KOPT-K1 (cell line): Measurements from ENCODE around the gene ZFP62.
A peak's percentile ranks its signal among the peaks of the same experiment; 100 is the strongest.
"Not testable (repeated sequence)": the region's sequence is repeated elsewhere in the genome, so short reads cannot be mapped to it uniquely, and the experiment has no call there.

Experiments
- H3K27ac ChIP-seq: fragments of 200-600 bp; sonication (generic); 2 replicates; pipeline ENCODE4 v1.5.1; 2016; ENCODE audit warnings: antibody characterized with exemption, mild to moderate bottlenecking, low read depth, low read length; ENCODE audit not compliant: poor library complexity, severe bottlenecking
- H3K36me3 ChIP-seq: fragments of 200-600 bp; sonication (generic); 2 replicates; pipeline ENCODE4 v1.5.1; 2017; ENCODE audit warnings: antibody characterized with exemption, mild to moderate bottlenecking, low read length, moderate library complexity; ENCODE audit not compliant: insufficient read depth
- H3K9me3 ChIP-seq: fragments of 200-600 bp; sonication (generic); 2 replicates; pipeline ENCODE4 v1.5.1; 2017; ENCODE audit warnings: antibody characterized with exemption, low read length, mild to moderate bottlenecking; ENCODE audit not compliant: insufficient read depth, poor library complexity, severe bottlenecking

The ZFP62 gene

DNA sequence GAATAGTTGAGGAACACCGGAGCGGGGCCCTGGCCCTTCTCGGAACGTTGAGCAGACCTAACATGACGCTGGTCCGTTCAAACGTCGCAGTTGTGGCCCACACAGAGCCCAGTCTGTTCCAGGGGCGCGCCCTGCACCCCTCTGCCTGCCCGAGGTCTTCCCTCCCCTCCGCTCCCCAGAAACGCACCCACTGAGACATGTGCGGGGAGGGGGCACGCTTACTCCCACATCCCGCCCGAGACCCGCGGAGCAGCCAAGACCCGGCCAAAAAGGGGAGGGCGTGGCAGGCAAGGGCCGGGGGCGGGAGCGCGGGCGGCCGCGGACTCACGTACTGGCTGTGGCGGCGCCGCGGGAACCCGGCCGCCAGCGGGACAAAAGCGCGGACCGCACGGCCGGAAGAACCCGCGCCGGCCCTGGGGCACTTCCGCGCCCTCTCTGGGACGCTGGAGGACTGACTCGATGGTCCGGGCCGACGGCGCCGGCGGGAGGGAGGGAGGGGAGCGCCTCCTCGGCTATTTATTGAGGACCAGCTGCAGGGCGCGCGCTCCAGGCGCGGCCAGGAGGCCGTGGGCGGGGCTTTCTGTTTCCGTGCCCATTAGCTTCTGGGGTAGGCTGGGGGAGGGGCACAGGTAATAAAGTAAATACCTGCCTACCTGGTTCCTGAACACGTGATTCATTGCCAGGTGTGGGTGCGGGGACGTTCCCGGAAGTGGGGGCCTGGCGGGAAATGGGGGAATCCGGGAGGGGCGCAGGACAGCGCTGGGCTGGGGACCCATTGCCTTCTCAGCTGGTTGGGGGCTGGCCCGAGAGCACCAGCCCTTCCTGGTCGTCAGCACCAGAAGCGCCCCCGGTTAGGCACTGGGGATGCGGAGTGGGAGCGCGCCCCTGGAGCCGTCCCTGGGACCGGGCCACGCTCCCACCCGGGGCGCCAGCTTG is at the start of gene ZFP62:
Gene ZFP62 (minus strand): TSS at position 390 of the 936 bp plus-strand sequence. CDS start 57 bp downstream, at position 333.
- peaks cover 25% of the 10 kb centered on the region for H3K36me3 ChIP-seq
- H3K9me3 ChIP-seq, result no peaks in the 10 kb centered on the region
- H3K27ac ChIP-seq, result peak within 1 kb of the TSS; percentile 87

DNA sequence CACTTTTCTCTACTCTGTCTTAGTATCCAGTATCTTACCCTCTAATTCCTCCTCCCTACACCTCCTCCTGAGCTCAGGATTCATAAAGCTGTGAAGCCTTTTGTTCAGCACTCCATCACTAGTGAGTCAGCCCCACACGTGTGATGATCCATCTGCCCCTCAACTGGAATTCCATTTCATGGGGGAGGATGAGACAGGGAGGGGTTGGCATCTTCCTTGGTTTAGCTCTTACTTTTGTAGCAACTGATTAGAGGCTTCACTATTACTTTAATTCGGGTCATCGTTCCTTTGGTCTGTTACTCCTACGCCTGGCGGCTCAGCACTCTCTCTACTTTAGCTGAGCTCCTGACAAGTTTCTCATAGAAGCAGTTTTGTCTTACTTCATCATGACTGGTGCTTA is 49.7 kb upstream of the ZFP62 start:
- Histone ChIP-seq H3K9me3 (peaks cover 14% of the 10 kb centered on the region), H3K27ac (no peak overlapping the region), H3K36me3 (no peaks in the 10 kb centered on the region)

DNA sequence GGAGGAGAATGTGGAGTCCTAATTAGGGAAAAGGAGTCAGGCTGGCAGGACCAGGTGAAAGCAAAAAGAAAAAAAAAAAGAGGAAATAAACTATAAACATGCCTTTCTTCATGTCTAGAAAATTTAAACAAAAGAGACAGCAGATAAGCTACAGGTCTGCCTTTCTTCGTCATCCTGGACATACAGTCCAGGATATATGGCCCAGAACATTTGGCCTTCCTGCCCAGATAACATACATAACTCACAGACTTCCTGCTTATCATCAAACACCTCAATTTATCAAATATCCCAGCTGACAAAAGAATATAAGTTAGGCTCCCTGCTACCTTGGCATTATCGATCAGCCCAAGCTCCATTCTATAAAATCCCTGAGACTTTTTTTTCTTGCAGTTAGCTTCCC is 49.1 kb upstream of the ZFP62 start:
- peaks cover 14% of the 10 kb centered on the region for H3K9me3 ChIP-seq
- H3K36me3 ChIP-seq, result no peaks in the 10 kb centered on the region
- H3K27ac ChIP-seq, result no peak overlapping the region

DNA sequence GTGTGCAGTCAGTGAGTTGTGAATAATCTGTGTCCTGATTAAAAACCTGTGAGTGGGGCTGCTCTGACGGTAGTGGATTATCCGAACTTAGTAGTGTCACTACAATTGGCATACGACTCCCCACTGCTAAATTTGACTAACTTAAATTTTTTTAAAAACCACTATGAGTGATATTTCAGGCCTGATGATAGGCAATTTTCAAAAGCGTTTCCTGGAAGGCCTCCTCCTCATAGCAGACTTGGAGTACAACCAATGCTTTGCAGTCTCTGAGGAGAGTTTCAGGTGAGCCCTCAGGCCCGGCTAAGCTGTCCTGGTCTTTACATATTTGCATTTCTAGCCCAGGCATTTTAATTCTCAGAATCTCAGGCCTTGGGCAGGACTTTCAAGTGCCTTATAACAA is 48.7 kb upstream of the ZFP62 start:
- no peak overlapping the region for H3K27ac ChIP-seq
- H3K36me3 ChIP-seq, result no peaks in the 10 kb centered on the region
- H3K9me3 ChIP-seq, result peaks cover 14% of the 10 kb centered on the region

DNA sequence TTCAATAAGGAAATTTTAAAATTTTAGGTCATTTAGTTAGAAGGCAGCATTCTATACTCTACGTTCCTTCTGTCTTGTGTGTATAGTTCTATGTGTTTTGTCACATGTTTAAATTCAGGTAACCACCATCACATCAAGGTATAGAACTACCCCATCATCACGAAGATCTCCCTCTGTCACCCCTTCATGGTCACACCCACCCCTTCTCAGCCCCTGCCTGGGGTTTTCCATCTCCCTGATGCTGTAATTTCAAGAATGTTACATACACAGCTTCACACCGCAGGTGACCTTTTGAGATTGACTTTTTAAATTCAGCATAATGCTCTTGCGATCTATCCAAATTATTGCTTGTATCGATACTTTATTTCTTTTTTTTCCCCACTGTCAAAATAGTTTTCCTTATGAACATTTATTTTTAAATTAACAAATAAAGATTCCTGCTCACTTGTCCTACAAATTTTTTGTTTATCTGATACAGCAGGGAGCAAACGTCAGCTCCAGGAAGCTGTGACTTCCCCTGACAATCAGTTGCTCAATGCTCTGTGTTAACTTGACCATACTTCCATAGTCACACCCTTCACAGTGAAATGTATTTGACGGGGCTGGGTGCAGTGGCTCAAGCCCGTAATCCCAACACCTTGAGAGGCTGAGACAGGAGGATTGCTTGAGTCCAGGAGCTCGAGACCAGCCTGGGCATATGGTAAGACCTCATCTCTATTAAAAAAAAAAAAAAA is 48.1 kb upstream of the ZFP62 start:
- Histone ChIP-seq H3K9me3 (peaks cover 14% of the 10 kb centered on the region), H3K27ac (no peak overlapping the region), H3K36me3 (no peaks in the 10 kb centered on the region)

DNA sequence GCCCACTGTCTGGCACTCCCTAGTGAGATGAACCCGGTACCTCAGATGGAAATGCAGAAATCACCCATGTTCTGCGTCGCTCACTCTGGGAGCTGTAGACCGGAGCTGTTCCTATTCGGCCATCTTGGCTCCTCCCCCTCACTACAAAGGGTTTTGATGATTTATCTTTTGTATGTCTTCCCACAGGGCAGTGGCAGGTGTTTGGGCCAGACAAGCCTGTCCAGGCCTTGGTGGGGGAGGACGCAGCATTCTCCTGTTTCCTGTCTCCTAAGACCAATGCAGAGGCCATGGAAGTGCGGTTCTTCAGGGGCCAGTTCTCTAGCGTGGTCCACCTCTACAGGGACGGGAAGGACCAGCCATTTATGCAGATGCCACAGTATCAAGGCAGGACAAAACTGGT is 47.3 kb upstream of the ZFP62 start:
- Histone ChIP-seq H3K9me3 (peaks cover 12% of the 10 kb centered on the region), H3K27ac (no peak overlapping the region), H3K36me3 (no peaks in the 10 kb centered on the region)

DNA sequence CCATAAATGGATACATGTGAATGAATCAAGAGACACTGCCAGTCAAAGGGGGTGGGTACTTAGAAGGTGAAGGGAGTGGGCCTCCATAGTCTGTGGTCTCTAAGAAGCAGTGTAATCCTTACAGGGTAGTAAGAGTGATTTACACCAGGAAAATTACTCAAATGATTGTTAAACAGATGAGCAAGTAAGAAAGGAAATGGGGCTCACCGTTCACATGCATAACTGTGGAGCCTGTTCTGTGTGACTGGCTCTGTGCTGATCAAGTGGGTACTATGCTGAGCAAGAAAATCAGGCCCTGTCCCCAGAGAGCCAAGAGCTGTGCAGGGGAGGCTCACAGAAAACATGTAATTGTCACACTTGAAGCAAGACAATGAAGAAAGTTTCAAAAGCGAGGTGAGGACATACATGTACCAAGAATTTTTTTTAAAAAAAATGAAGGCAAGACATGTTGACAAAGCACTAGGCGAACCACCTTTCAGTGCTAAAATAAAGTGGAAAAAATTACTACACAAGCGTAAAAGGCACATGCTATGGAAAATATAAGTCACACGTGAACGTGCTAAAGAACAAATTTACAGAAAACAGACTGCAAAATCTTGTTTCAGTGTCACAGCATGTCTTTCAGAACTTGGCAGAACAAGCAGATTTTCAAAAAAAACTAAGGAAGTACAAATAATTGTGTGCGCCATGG is 40.4 kb upstream of the ZFP62 start:
- no peaks in the 10 kb centered on the region for H3K9me3 ChIP-seq
- no peak overlapping the region for H3K27ac ChIP-seq
- no peaks in the 10 kb centered on the region for H3K36me3 ChIP-seq

DNA sequence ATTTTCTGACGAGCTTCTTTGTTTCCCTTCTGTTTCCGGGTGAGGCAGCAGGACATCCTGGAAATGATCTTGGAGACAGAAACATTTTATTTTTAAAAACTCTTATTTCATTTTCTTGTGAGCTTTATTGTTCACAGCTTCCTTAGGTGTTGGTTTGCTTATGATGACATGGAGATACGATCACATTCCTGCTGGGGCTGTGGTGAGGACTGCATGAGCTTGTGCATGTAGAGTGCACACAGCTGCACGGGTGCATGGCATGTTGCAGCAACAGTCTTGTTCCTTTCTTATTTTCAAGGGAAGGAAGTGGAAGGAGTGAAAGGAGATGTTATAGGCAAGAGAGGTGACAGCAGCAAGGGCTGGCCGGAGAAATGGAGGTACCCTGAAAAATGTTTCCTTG is 39.1 kb upstream of the ZFP62 start:
- Histone ChIP-seq H3K27ac (no peak overlapping the region), H3K36me3 (no peaks in the 10 kb centered on the region), H3K9me3 (no peaks in the 10 kb centered on the region)

DNA sequence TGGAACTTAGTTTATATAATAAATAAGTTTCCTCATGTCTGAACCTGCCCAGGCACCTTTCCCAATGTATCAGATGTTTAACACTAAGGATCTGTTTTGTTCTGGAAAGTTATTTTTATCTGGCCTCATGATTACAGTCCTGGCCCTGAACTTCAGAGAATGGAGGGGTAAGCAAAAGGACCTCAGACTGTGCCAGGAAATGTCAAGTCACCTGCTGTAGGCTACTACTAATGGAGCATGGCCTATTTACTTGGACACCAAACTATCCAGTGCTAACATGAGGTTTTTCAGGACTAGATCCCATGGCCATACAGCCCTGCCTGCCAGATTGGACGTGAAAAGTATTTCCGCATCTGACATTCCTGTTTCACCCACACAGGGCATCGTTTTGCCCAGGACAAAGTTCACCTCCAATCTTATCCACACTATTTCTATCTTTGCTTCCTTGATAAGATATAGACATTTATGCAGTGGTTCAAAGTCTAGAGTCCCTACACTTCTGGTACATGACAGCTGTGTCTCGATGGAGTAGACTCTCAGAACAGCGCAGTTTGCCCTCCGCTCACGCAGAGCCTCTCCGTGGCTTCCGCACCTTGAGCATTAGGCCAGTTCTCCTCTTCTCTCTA is 37.7 kb upstream of the ZFP62 start, which contains the start of gene BTNL8:
Gene BTNL8 (plus strand): TSS at position 539 of the 626 bp plus-strand sequence. CDS start 152 bp downstream, outside the sequence.
- no peak within 1 kb of the TSS for H3K27ac ChIP-seq
- H3K36me3 ChIP-seq, result no peaks in the 10 kb centered on the region
- no peaks in the 10 kb centered on the region for H3K9me3 ChIP-seq

DNA sequence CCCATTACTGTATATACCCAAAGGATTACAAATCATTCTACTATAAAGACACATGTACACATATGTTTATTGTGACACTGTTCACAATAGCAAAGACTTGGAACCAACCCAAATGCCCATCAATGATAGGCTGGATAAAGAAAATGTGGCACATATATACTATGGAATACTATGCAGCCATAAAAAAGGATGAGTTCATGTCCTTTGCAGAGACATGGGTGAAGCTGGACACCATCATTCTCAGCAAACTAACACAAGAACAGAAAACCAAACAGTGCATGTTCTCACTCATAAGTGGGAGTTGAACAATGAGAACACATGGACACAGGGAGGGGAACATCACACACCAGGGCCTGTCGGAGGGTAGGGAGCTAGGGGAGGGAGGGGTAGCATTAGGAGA is 34.3 kb upstream of the ZFP62 start:
- H3K9me3 ChIP-seq, H3K36me3 ChIP-seq, H3K27ac ChIP-seq: not testable (repeated sequence)

DNA sequence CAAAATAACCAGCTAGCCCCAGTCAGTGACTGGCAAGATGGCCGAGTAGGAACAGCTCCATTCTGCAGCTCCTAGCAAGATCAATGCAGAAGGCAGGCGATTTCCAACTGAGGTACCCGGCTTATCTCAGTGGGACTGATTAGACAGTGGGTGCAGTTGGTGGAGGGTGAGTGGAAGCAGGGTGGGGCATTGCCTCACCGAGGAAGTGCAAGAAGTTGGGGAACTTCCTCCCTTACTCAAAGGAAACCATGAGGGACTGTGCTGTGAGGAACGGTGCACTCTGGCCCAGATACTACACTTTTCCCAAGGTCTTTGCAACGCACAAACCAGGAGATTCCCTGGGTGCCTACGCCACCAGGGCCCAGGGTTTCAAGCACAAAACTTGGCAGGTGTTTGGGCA is 28.3 kb upstream of the ZFP62 start:
- H3K27ac ChIP-seq, result no peak overlapping the region
- H3K36me3 ChIP-seq, result no peaks in the 10 kb centered on the region
- peaks cover 19% of the 10 kb centered on the region for H3K9me3 ChIP-seq

DNA sequence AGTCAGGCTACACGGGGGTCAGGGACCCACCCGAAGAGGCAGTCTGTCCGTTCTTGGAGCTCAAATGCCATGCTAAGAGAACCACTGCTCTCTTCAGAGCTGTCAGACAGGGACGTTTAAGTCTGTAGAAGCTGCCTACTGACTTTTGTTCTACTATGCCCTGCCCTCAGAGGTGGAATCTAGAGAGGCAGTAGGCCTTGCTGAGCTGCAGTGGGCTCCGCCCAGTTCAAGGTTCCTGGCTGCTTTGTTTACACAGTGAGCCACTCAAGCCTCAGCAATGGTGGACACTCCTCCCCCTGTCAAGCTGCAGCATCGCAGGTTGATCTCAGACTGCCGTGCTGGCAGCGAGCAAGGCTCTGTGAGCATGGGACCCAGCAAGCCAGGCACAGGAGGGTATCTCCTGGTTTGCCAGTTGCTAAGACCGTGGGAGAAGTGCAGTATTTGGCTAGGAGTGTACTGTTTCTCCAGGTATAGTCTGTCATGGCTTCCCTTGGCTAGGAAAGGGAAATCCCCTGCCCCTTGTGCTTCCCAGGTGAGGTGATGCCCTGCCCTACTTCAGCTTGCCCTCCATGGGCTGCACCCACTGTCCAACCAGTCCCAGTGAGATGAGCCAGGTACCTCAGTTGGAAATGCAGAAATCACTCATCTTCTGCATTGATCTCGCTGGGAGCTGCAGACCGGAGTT is 24.9 kb upstream of the ZFP62 start:
- not testable (repeated sequence) for H3K36me3 ChIP-seq, H3K27ac ChIP-seq
- H3K9me3 ChIP-seq, result peaks cover 19% of the 10 kb centered on the region

DNA sequence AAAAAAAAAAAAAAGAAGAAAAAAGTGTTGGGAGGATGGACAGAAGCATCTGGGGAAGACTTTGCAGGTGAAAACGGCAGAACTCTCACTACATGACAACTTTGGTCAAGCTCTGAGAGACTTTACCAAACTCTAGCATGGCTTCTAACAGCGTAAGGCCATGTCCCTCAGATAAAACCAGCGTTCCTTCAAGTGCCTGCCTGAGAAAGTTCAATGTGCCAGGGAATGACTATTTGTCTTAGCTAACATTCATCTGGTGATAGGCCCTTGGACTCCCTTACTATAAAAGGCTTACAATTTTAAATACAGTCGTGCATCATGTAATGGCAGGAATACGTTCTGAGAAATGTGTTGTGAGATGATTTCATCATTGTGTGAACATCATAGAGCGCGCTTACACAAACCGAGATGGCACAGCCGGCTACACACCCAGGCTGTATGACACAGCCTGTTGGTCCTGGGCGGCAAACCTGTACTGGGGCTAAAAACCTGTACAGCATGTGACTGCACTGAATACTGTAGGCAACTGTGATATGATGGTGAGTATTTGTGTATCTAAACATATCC is 14.9 kb upstream of the ZFP62 start:
- no peaks in the 10 kb centered on the region for H3K9me3 ChIP-seq
- H3K27ac ChIP-seq, result no peak overlapping the region
- no peaks in the 10 kb centered on the region for H3K36me3 ChIP-seq
